ENCODE measurements around the gene MON2.

GRCh38 chr12:62625228-62625627 lies 158.6 kb downstream of the MON2 start:
- TF ChIP-seq POLR2A (IDR thresholded peaks at IDR 0.05) (no peak), CTCF (IDR thresholded peaks at IDR 0.05) (no peak)

Measured in stomach (tissue), 4 donors.